Right lobe of liver (tissue), 4 donors: ENCODE data around the gene ERCC6L.

Experiments
- CTCF ChIP-seq, 4 donors: fragments of 200-600 bp in 3 of 4; fragments of 450-650 bp in 1 of 4; IDR thresholded peaks; one replicate each; pipeline versions ENCODE4 v1.5.1 to v1.8.0; 2016 to 2022; ENCODE audit warnings: antibody characterized with exemption in 4 of 4, mild to moderate bottlenecking in 2 of 4
- POLR2A ChIP-seq: fragments of 450-650 bp; IDR thresholded peaks from one replicate; pipeline ENCODE4 v1.6.1; 2017; ENCODE audit warnings: antibody characterized with exemption, mild to moderate bottlenecking
- donor health status: DM: no; HTN: no; CAD: no.
- donor health status: DM: no; HTN: no; CAD: no.
- donor health status: DM: no; HTN: yes; CAD: no.

GRCh38 chrX:72180539-72180938 is 58.3 kb downstream of the ERCC6L start:
- TF ChIP-seq POLR2A = no peak
- TF ChIP-seq CTCF (IDR thresholded peaks at IDR 0.05) = no peak
